Hematopoietic multipotent progenitor cell treated with erythropoietin and hydrocortisone succinate and interleukin-3 and kit ligand, for 17 days (in vitro differentiated cells): ENCODE measurements around the gene IL34.
"Not testable (repeated sequence)": the region's sequence is repeated elsewhere in the genome, so short reads cannot be mapped to it uniquely, and the experiment has no call there.

Experiments used
- DNase-seq: peaks from one replicate; pipeline ENCODE4 v3.0.0-alpha.2; 2015; ENCODE audit warnings: low spot score

The IL34 gene

DNA sequence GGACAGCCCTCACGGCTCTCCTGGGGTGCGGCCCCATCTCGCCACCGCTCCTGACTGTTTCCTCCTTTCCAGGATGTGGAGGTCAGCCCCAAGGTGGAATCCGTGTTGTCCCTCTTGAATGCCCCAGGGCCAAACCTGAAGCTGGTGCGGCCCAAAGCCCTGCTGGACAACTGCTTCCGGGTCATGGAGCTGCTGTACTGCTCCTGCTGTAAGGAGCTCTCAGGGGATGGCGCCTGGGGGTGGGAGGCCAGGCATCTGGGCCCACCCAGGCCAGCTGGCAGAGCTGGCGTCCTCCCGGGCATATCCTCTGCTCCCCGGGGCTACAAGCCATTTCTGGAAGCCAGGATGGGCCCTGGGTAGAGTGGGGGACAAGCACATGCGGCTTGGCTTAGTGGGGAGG is 13.2 kb downstream of the IL34 start:
- no peak for DNase-seq

GRCh38 chr16:70659953-70660671 is 13.8 kb downstream of the IL34 start:
- no peak for DNase-seq

GRCh38 chr16:70660672-70661350 is 14.5 kb downstream of the IL34 start:
- DNase-seq, result no peak

GRCh38 chr16:70661534-70661917 is 15.2 kb downstream of the IL34 start:
- DNase-seq, result no peak

- no peak for DNase-seq
Observed at GRCh38 chr16:70661918-70662641, 15.7 kb downstream of the IL34 start.

GRCh38 chr16:70662991-70663523 is 16.7 kb downstream of the IL34 start:
- no peak for DNase-seq

- DNase-seq, result no peak
Observed at GRCh38 chr16:70663524-70664324, 17.4 kb downstream of the IL34 start.

- no peak for DNase-seq
Observed at GRCh38 chr16:70664325-70665112, 18.2 kb downstream of the IL34 start.

DNA sequence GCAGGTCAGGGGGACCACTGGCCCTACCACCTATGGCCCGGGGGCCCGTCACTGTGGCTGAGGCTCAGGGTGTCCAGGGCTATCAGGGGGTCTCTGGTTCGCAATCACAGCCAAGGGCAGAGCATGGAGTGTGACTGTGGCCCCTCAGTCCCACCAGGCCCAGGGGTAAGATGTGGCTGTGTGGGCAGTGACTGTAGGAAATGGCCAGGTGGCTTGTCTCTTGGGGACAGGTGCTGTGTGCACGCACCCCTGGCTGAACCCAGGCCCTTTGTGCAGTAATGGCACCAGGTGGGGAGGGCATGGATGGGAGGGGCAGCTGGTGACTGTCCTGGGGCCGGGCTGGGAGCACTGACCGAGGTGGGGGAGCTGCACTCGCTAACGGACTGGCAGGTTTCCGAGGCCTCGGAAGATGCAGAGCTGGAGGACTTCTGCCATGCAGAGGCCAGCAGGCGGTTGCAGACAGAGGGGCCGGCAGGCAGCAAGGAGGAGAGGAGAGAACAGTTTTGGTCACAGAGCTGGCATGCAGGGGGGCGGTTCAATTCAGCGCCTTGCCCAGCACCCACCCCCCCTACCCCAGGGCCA is 18.8 kb downstream of the IL34 start:
- DNase-seq, result no peak

DNA sequence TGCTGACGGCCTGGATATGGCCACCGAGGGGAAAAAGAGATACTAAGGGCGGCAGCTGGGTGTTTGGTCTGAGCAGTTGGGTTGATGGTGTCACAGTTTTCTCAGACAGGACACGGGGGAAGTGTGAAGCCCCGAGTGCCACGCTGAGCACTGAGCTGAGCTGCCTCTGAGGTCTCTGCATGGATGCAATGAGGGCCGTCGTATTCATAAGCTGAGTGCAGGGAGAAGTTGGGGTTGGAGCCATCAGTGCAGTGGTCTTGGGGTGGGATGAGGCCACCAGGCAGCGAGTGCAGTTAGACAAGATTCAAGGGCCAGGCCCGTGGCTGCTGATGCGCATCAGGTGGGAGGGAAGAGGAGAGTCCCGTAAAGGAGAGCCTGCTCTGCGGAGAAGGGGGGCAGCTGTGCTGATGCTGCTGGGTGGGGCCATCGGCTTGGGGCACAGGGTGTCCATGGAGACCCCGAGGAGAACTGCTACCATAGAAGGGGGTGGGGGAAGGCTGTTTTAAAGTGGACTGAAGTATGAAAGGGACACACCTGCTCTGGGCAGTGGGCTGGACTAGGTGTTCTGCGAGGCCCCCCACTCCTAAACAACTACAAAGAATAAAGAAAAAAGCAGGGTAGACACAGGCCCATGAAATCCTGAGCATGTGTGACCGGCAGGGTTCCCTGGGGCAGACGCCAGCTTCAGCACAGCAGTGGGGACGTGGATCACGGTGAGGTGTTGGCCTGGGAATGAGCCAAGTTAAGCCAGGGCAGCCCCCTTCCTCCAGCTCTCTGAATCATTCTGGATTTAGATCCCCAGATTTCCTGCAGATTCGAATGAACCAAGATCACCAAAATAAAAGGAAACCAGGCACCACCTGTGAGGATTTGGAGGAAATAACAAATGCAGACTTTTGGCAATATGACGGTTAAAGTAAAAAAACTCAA is 19.7 kb downstream of the IL34 start:
- no peak for DNase-seq

DNA sequence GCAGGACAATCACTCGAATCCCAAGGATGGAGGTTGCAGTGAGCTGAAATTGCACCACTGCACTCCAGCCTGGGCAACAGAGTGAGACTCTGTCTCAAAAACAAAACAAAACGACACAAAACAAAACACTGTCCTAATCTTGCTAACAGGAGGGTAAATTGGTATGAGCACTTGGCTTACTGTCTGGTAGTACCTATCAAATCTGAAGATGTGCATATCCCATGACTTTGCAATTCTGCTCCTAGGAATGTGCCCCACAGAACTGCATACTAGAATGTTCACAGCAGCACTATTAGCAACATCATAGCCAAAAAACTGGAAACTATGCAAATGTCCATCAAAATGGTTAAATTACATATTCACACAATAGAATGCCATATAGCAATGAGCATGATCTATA is 23.8 kb downstream of the IL34 start:
- no peak for DNase-seq

- not testable (repeated sequence) for DNase-seq
Observed at GRCh38 chr16:70670938-70671337, 24.6 kb downstream of the IL34 start.

DNA sequence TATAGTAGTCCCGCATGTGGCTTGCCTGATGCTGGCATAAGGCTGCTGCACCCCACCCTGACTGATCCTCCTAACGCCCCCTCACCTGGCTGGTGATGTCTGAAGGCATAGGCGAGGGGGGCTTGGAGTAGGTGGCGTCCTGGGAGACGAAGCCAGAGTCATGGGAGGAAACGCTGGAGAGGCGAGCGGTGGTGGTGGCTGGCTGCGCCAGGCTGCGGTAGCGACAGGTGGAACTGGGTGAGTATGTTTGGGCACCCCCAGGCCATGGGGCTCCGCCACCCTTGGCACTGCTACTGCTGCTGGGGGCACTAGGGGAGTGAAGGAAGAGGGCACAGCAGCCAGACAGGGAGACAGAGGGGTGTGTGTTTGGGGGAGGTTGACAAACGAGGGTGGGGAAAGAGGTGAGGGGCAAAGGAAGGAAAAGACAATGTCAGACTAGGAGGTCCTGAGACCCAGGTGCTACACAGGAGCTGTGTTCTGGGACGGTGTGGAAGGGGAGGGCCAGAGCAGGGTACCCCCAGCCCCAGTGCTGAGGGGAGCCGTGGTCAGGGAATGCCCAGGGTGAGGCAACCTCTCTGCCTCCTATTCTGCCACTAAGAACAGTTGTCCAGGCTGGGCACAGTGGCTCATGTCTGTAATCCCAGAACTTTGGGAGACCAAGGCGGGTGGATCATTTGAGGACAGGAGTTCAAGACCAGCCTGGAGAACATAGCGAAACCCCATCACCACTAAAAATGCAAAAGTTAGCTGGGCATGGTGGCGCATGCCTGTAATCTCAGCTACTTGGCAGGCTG is 28.1 kb downstream of the IL34 start:
- DNase-seq, result no peak

DNA sequence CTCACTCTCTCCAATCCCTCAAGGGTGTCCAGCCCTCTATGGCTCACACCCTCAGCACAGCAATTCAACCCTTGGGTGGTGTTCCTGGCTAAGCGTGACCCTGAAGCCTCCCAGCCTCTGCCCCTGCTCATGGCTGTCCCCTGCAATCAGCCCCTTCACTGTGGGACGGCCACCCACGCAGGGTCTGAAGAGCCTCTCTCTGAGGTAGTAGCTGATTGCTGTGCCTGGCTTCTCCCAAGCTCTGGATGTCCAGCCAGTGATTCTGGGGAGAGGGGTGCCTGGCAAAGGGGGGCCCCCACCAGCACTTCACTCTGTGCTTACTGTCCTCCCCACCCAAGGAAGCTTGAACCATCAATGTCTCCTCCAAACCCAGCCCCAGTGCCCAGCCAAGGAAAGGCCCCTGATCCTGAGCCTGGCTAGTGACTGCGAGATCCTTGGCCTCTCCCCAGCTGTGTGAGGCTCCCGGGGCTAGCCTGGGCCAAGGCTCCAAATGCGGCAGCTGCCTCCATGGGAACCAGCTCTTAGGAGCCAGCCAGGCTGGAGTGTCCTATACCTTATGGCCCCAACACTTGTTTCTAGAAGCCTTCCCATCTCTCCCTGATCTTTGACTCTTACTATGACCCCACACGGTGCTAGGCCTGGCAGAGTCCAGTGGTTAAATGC is 29.6 kb downstream of the IL34 start:
- DNase-seq, result no peak

DNA sequence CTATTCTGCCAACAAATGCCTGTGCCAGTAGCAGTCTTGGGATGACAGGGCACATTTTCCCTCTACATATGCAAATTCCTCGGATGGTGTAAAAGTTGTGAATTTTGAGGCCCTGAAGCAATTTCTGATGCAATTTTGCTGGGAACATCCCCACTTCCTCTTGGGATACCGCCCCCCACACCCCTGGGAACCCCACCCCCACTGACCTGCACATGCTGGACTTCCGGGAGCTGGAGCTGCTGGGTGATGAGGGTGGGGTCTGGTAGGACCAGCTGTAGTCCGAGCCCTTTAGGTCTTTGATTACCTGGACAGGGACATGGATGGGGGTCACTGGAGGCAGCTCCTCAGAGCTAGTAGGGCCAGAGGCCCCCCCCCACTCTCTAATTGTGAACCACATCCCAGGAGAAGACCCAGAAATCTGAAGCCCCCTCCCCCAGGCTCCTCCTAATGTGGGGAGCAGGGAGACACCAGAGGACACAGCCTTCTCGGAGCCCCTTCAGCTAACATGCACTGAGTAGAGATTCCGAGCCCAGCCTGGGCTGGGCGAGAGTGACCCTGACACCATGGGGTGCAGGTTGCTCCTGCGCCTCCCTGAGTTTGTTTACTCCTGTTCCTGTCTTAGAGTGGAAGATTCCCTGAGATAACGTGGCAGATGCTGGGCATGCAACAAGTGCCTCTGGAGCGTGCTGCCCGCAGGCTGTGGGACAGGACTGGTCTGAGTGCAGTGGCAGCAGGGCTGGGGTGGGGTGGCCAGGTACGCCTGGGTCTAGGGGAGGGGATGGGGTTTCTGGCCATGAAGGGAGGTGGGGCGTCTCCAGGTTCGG is 30.5 kb downstream of the IL34 start:
- DNase-seq, result no peak

GRCh38 chr16:70677499-70678120 is 31.3 kb downstream of the IL34 start:
- no peak for DNase-seq
